ENCODE data around the gene DTNB.

DNA sequence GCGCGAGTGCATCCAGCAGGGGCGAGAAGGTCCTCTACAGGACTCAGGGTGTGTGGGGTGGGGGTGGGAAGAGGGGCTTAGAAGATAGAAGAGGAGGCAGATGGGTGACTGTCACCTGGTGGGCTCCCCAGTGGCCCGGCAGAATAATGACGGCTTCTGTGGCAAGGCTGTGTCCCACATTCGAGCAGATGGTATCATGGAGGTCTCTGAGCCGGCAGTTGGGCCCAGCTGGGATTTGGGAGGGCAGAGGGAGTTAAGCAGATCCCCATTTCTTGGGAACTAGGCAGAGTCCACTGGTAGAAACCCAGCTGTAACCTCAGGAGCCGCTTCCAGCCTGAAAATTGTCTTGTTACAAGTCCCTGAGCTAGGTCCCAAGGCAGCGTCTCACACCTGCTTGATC is 28.4 kb upstream of the DTNB start:
- TF ChIP-seq, protein P1, sequence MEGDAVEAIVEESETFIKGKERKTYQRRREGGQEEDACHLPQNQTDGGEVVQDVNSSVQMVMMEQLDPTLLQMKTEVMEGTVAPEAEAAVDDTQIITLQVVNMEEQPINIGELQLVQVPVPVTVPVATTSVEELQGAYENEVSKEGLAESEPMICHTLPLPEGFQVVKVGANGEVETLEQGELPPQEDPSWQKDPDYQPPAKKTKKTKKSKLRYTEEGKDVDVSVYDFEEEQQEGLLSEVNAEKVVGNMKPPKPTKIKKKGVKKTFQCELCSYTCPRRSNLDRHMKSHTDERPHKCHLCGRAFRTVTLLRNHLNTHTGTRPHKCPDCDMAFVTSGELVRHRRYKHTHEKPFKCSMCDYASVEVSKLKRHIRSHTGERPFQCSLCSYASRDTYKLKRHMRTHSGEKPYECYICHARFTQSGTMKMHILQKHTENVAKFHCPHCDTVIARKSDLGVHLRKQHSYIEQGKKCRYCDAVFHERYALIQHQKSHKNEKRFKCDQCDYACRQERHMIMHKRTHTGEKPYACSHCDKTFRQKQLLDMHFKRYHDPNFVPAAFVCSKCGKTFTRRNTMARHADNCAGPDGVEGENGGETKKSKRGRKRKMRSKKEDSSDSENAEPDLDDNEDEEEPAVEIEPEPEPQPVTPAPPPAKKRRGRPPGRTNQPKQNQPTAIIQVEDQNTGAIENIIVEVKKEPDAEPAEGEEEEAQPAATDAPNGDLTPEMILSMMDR (IDR thresholded peaks at IDR 0.05): no peak
- TF ChIP-seq POLR2A (IDR thresholded peaks at IDR 0.05) (no peak), EP300 (IDR thresholded peaks at IDR 0.05) (no peak)

Measured in ovary (tissue), 3 donors.